Measurements from ENCODE around the gene IQCH. TPM values are rescaled to one million over a fixed set of nuclear protein-coding genes. Genes with fewer than 3 reads are reported as not detected.

The IQCH gene
- total and polyA plus RNA-seq, 9 of the 15 experiments (the other 6 are each of a cell fraction or from before 2014, with no cell fraction given), result 1.8 to 3.9 (median 2.7) TPM

GRCh38 chr15:67462875-67463274, 208.3 kb downstream of the IQCH start (continued):
- no peak for TF ChIP-seq CREB5 (CRISPR knock-in tag; IDR thresholded peaks at IDR 0.05)

GRCh38 chr15:67463488-67463887, 208.9 kb downstream of the IQCH start:
- CTCF ChIA-PET (ENCODE audit: low intra/inter-chr PET ratio), result interaction anchor here (0.6 kb wide), 1 partner anchor 276 kb away, joined by 4 read pairs; no protein-coding TSS in a partner anchor
- FAIRE-seq, result no peak
- Histone ChIP-seq H4K20me1 (replicated peaks; ENCODE audit: control insufficient read depth, insufficient read depth, low read length) (no peaks in the 10 kb centered on the region), H3K79me2 (ENCODE audit: control insufficient read depth, insufficient read depth, low read length) (no peaks in the 10 kb centered on the region), H3K4me3 (no peak overlapping the region), H3K27ac (ENCODE audit: extremely low read depth, low read depth, low read length) (no peak overlapping the region), H3K36me3 (ENCODE audit: control insufficient read depth, insufficient read depth, low read length) (no peaks in the 10 kb centered on the region), H3K9ac (ENCODE audit: insufficient read depth in 1 of 2, low read depth in 2 of 2, low read length in 2 of 2) (no peak overlapping the region), H3K27me3 (ENCODE audit: control insufficient read depth in 2 of 2, insufficient read depth in 2 of 2, low read length in 2 of 2) (0 out of 5 replicates have a peak, but pooled peaks cover 0 to 4% of the 10 kb centered on the region in 2 experiments), H3K4me2 (ENCODE audit: insufficient read depth, low read length) (no peak overlapping the region), H3K9me1 (ENCODE audit: control insufficient read depth, insufficient read depth, low read length) (no peaks in the 10 kb centered on the region), H3K4me1 (replicated peaks in 1 of 2; ENCODE audit: control insufficient read depth in 2 of 2, insufficient read depth in 2 of 2, low read length in 2 of 2) (peaks cover 0 to 14% of the 10 kb centered on the region in 2 experiments; a peak in 3 of 5 replicates), H3K9me3 (replicated peaks; ENCODE audit: control insufficient read depth, insufficient read depth, low read depth, low read length) (no peaks in the 10 kb centered on the region), H2AFZ (ENCODE audit: low read depth, low read length) (no peak overlapping the region)
- DNase-seq (ENCODE audit: extremely low read depth in 1 of 4, low spot score in 3 of 4), result no peak
- POLR2A ChIA-PET, result interaction anchor here (1.4 kb wide), 1 partner anchor 13 kb away, joined by 4 read pairs; no protein-coding TSS in a partner anchor
- intact Hi-C loops (cut with micrococcal nuclease), result no loop called here
- no peak for ATAC-seq
- BruUV-seq (replicated peaks), result no TSS peak
- in situ Hi-C loops (cut with MboI), result no loop called here
- TF ChIP-seq ZC3H11A (IDR thresholded peaks at IDR 0.05; ENCODE audit: low read depth, low read length) (no peak), TCF15 (CRISPR knock-in tag; IDR thresholded peaks at IDR 0.05) (no peak), ESRRB (CRISPR knock-in tag; IDR thresholded peaks at IDR 0.05; ENCODE audit: borderline replicate concordance) (no peak), ZNF280B (CRISPR knock-in tag; IDR thresholded peaks at IDR 0.05) (no peak), HIVEP1 (CRISPR knock-in tag; IDR thresholded peaks at IDR 0.05) (no peak), U2AF2 (optimal IDR thresholded peaks at IDR 0.05; ENCODE audit: low read depth, low read length) (no peak), COPS2 (conservative IDR thresholded peaks at IDR 0.05) (no peak), SMARCC2 (IDR thresholded peaks at IDR 0.05; ENCODE audit: low read depth) (no peak), PRDM10 (IDR thresholded peaks at IDR 0.05; ENCODE audit: partially characterized antibody) (no peak), ZNF174 (CRISPR knock-in tag; IDR thresholded peaks at IDR 0.05) (no peak)
- TF ChIP-seq, protein P1, sequence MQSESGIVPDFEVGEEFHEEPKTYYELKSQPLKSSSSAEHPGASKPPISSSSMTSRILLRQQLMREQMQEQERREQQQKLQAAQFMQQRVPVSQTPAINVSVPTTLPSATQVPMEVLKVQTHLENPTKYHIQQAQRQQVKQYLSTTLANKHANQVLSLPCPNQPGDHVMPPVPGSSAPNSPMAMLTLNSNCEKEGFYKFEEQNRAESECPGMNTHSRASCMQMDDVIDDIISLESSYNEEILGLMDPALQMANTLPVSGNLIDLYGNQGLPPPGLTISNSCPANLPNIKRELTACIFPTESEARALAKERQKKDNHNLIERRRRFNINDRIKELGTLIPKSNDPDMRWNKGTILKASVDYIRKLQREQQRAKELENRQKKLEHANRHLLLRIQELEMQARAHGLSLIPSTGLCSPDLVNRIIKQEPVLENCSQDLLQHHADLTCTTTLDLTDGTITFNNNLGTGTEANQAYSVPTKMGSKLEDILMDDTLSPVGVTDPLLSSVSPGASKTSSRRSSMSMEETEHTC (IDR thresholded peaks at IDR 0.05), result no peak

Measured in K562 (cell line).